Stimulated activated naive CD4-positive, alpha-beta T cell treated with Interleukin-2 at 50 U/mL for 16 hours (primary cell): Measurements from ENCODE around the gene FAM83D.

Source experiments
- DNase-seq: peaks from one replicate; lab custom pipeline; 2025; lab: John Stamatoyannopoulos, UW

The FAM83D gene, protein sequence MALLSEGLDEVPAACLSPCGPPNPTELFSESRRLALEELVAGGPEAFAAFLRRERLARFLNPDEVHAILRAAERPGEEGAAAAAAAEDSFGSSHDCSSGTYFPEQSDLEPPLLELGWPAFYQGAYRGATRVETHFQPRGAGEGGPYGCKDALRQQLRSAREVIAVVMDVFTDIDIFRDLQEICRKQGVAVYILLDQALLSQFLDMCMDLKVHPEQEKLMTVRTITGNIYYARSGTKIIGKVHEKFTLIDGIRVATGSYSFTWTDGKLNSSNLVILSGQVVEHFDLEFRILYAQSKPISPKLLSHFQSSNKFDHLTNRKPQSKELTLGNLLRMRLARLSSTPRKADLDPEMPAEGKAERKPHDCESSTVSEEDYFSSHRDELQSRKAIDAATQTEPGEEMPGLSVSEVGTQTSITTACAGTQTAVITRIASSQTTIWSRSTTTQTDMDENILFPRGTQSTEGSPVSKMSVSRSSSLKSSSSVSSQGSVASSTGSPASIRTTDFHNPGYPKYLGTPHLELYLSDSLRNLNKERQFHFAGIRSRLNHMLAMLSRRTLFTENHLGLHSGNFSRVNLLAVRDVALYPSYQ

DNA sequence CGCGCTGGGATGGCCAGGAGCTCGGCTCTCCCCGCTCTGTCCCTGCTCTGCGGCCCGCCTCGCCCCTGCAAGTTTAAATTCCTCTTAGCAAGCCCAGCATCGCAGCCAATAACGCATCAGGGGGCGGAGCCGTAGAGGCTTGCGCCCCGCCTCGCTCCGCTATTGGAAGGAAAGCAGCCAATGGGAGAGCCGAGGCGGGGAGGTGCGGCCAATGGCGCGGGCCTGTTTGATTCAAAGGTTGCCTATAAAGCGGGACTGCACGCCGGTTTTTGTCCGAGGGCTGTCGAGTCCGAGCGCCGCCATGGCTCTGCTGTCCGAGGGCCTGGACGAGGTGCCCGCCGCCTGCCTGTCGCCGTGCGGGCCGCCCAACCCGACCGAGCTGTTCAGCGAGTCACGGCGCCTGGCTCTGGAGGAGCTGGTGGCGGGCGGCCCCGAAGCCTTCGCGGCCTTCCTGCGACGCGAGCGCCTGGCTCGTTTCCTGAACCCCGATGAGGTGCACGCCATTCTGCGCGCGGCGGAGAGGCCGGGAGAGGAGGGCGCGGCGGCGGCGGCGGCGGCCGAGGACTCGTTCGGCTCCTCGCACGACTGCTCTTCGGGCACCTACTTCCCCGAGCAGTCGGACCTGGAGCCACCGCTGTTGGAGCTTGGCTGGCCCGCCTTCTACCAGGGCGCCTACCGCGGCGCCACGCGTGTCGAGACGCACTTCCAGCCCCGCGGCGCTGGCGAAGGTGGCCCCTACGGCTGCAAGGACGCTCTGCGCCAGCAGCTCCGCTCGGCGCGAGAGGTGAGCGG lies at the start of gene FAM83D:
Gene FAM83D, plus strand, starts transcription at position 276 of the 792 bp plus-strand sequence. Its CDS starts 26 bp downstream, at position 302.
- peak; percentile 92 for DNase-seq

DNA sequence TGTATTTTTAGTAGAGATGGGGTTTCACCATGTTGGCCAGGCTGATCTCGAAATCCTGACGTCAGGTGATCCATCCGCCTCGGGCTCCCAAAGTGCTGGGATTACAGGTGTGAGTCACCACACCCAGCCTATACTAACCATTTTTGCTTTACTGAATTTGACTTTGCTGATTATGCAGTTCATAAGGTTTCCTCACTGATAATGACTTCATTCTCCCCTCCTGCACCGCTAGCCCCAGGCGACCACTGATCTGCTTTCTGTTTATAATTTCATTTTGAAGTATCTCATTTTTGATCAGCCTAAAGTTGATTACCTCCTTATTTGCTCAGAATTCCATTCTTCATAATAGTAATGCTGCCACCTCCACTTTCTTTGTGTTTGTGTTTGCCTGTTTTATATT lies 48.7 kb upstream of the FAM83D start:
- DNase-seq: no peak

DNA sequence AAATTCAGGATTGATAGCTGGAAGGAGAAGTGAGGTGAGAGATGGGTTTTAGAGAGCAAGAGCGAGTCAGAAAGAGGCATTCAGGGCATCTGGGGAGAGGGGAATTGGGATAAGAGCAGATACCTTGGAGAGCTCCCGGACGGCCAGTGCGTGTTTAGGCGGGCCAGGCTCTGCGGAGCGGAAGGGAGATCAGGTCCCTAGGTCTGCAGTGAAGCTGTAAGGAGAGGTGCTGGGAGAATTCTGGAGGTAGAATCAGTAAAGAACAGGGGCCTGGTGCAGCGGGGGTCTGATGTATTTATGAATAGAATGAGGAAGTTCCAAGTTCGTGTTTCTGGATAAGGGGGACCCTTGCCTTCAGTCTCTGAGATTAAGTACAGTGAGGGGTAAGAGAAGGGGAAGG lies 47.4 kb upstream of the FAM83D start:
- DNase-seq: no peak

DNA sequence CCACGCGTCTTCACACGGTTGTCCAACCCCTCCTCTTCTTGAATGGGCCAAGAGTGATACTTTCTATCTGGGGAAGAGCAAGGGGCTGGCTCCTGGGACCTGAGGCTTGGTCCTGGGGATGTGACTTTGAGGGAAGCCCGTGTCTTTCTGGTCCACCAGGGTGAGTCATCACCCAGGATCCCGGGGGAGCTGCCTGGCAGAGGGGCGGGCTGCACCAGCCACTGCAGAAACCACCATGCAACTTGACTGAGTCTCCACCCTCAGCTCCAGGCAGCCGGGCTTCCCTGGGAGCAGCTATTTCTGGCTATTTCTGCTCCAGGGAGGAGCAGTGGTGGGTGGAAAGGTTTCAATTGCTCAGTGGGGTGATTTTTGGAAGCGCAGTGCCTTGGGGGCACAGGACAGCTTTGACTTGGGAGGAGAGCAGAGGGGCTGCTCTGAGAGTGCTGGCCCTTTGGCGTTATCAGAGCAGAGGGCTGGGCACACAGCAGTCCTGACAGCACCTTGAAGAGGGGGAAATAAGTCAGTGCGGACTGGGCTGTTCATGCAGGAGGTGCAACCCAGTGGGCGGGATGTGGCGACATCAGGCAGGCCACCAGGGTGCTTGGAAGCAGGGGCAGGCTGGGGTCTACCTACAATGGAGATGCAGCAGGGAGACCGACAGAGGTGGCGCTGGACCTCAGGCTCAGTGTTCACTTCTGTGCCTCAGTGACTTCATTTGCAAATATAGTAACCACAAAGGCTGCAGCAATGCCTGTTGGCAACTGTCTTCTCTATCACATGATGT lies 45.1 kb upstream of the FAM83D start:
- no peak for DNase-seq

DNA sequence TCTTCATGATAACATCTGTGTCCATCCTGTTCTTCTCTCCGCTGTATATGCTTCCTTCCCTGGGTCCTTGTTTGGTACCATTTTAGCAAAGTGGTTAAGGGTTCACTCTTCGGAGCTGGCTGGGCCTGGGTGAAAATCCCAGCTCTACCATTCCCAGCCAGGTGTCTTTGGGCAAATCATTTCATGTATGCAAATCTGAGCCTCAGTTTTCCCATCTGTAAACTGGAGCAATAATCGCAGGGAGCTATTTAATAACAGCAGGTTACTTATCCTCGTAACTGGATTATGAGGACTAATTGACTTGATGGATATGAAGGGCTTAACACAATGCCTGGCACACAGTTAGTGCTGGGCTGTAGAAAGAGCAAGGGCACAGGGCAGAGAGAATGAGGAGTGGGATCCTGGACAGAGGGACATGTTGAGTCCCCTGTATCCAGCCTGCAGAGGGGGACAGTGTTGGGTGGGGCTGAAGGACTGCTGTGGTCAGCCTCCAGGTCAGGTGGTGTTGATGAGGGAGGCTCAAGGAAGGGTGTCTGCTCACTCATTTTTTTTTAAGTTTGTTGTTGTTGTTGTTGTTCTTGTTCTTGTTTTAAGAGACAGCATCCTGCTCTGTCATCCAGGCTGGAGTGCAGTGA lies 44.3 kb upstream of the FAM83D start:
- no peak for DNase-seq

DNA sequence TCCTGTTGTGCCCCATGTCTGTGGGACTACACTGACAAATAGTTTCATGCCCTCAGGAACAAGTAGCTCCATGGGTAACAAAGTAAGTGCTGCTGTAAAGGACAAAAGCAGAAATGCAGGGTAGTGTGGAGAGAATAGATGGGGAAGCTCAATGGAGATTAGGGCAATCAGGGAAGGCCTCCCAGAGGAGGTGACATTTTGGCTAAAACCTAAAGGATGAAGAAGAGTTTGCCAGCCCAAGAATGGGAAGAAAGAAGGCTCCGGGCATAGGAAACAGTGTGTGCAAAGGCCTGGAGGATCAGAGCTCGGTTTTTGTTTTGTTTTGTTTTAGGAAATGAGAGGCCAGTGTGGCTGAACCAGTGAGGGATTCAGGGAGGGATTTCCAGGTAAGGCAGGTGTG lies 43.6 kb upstream of the FAM83D start:
- DNase-seq: no peak

DNA sequence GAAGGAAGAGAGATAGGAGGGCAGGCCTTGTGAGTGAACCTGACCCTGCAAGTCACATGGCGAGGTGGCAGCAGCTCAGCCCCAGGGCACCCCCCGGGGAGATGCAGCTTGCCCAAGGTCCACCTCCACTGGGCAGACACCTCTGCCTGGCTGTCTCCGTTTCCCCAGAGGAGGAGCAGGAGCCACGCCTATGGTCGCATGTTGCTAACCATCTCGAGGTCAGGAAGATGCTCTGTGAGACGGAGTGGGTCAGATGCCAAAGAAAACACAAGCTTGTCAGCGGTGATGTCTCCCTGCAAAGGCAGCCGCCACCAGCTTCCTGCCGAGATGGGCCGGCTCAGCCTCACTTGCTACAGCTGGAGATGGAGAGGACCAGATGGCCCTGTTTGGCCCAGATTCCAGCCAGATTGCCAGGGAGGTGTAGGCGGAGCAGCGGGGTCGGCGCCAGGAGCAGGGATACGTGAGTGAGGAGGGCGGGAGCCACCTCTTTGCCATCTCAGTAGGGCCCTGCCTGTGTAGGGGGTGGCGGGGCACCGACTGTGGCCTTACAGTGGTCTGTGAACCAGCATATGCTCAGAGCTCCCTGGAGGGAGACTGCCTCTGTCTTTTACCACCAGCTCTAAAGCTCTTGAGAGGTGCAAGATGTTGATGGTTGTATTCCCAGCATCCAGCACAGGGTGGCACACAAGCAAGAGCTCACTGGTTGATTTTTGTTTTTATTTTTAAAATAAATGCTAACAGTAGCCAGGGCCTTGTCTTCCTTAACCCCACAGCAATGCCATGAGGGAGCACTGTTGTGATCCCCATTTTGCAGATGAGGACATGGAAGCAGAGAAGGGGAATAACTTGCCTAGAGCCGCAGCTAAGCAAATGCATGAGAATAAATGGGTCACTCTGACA lies 42.9 kb upstream of the FAM83D start:
- no peak for DNase-seq

DNA sequence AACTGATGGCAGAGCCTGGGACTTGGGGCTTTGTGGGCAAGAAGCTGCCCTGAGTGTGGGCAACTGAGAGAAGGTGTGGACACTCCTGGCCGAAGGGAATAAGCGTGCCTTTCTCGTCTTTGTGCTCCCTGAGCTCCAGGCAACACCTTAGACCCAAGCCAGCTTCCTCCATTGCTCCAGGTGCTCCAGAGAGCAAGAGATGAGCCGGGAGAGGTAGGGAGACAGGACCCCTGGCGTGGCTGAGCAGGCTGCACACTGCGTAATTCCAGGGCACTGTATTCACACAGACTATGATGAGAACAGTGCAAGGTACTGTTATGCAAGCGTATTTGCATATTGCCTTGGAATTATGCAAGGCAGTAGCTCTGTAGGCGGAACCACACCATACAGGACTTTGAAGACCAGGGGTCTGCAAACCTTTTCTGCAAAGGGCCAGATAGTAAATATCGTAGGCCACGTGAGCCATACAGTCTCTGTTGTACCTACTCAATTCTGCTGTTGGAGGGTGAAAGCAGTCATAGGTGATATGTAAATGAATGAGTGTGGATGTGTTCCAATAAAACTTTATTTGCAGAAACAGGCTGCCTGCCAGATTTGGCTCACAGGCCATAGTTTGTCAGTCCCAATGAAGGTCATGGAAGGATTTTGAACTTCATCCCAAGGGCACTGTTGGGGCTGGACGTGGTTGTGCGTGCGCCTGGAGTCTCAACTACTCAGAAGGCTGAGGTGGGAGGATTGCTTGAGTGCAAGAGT lies 42.1 kb upstream of the FAM83D start:
- DNase-seq: no peak

DNA sequence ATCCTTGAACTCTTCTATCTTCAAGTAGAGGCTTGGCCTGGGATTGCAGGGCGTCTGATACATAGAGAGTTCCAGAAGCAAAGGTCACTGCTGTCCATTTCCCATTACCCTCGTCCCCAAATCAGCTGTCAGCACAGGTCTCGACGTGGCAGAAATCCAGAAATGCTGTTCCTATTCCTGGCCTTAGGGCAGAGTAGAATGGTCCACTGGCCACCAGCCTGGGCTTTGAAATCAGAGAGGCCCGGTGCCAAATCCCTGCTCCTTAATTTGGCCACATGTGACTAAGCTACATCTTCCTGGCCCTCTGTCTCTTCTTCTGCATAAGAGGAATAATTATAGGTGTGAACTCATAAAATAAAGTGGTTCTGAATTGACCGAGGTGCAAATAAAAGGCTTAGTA lies 40.9 kb upstream of the FAM83D start:
- no peak for DNase-seq

DNA sequence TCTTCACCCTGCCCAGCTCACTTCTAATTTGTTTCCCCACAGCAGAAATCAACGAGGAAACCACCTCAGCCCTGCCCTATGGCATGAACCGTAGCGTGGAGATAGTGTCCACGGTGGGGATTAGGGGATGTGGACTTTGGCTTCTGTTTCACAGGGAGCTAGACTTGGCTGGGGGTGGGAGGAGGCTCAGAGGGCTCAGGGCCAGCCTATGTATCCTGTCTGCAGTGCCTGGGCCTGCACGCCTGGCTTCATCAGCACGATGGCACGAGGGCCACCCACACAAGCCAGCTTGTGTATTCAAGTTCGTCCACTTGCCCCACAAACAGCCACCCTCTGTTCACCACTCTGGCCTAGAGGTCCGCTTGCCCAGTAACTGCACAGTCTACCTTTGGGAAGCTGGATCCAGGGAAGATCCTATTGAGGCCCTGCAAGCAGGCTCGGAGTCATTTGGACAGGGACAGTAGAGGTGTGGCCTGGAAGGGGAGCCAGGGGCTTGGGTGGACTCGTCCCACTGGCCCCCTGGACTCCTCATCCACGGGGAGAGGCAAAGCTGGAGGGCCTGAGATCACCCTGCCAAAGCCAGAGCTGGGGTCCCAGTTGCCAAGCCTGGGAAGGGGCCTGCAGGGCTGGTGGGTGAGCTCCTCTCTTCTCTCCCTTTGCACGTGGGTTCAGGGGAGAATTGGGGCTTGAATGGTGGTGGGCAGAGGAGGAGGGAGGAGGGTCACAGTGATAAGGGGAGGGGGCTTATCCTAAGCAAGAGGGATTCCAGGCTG lies 38.0 kb upstream of the FAM83D start:
- no peak for DNase-seq

DNA sequence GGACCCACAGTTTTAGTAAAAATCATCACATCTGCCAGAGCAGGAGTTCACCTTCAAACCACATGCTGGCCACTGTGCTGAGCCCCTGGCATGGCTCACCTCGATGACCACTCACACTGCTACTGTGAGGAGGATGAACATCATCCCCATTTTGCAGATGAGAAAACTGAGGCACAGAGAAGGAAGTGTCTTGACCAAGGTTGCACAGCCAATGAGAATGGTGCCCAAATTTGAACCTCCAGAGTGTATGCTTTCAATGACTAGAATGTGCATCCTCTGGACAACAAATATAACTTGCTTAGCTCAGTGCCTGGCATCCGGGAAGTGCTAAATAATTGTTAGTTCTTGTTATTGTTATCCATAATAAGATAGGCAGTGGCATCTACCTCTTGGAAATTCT lies 37.2 kb upstream of the FAM83D start:
- DNase-seq: no peak

DNA sequence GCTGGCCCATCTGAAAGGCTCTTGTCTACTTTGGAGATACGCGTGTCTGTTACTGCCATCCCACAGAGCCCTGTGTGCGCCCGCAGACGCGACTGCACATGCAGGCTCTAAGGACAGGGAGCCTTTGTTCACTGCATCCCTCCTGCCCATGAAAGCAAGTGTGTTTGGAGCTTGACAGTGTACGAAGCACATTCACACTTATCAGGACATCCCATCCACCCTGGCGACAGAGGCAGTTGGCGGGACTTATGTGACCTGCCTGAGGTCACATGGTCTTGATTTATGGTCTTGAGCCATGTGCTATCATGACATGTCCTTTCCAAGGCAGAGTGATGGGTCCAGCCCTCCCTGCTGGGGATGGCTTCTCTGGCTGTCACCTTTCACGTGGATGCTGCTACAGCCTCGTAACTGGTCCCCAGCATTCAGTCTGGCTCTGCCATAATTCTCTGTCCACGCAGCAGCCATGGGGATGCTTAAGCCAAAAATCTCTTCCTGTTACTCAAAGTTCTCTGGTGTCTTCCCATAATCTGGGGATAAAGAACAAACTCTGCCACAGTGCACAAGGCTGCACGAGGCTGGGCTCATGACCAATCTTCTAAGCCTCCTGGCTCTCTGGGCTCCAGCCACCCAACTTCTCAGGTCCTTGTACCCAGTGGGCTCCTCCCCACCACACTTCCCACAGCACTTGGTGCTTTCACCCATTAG lies 36.3 kb upstream of the FAM83D start:
- DNase-seq: no peak

DNA sequence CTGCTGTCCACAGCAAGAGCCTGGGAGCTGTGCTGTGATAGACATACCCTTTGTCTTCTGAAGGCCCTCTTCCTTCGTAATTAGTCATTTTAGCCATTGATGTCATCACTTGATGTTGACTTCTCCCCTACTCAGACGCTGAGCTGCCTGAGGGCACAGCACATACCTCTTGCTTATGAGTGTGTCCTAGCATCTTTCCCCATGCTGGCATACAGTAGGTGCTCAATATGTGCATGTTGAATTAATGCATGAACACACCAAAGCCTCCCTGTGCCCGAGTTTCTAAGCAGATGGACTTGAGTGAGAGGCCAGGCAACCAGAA lies 35.8 kb upstream of the FAM83D start:
- no peak for DNase-seq

DNA sequence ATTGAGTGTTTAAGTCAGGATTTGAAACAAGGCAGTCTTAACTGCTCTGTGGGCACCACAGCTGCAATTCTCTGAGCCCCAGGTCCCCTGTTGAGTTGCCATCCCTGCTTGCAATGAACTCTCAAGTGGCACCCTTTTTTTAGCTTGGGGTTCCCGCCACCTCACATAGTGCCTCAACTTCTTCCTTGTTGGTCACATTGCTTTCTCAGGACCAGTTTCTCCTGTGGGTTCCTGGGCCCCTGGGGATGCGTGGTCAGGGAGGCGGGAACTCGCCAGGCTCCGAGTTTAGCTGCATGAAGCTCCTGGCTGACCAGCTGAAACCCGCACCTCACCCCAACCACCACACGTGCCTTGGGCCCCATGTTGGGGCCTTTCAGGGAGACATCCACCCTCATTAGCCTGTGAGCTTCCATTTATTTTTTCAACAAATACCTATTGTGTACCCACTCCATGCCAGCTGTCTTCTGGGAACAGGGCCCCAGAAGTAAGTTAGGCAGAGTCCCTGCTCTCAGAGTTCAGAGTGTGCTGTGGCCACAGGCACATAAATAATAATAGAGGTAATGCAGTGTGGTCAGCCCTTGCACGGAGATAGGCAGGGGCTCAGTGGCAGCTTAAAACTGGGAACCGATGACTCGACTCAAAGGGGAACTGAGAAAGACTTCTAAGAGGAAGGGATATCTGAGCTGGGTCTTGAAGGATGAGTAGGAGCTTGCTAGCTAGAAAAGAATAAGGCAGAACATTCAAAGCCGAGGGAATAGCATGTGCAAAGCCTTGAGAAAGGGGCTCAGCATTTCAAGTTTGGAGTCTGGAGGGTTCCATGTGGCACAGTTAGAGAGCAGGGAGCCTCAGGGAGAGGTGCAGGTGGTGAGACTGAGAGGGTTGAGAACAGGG lies 33.9 kb upstream of the FAM83D start:
- no peak for DNase-seq

DNA sequence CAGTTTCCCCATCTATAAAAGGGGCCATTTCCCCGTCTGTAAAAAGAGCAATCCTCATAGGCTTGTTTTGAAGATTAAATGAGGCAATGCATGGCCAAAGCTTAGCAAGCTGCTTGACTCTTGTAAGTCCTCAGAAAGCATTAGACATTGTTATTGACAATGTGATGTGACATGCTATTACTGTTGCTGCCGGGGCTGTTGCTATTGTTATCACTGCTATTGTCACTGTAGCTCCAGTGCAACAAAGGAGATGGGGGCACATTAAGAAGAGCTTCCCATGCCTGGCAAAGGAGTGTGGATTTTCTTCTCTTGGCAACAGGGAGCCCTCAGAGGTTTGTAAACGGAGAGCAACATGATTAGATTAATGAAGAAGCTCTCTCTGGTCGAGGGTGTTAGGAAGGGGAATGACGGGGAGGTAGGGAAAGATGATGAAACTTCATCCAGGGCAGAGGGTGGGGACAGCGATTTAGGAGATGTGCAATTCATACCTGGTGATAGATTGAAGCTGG lies 33.1 kb upstream of the FAM83D start:
- no peak for DNase-seq

DNA sequence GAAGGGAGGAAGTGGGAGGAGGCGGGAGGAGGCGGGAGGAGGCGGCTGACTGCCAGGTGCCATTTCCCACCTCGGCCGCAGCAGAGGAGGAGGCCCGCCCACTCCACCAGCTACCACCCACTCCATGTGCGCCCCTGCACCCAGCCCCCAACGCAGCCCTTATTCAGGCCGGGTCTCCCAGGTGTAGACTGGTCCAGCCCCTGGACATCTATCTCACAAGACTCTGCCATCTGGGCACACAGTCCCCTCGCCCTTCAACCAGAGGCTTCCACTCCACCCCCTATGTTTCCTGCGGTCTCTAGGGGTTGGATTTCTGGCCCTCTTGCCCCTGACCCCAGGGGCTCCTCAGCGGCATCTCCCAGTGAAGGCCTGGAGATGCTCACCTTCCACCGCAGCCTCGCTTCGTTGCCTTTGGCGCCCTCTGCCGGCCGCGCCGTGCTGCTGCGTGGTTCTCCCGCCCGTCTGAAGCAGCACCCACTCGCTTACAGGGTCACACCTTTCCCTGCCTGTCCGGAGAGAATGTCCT lies 32.6 kb upstream of the FAM83D start:
- peak; percentile 77 for DNase-seq
